H1 (cell line): ENCODE results near the gene ENTPD8. TPM values are rescaled to one million over a fixed set of nuclear protein-coding genes. Genes with fewer than 3 reads are reported as not detected.
A peak's percentile ranks its signal among the peaks of the same experiment; 100 is the strongest.

Experiments
- CTCF ChIA-PET: fragments of 300-600 bp; sonication (Branson Sonifier 250); formaldehyde crosslinking; loops from one replicate; lab custom pipeline; 2021; ENCODE audit not compliant: partially characterized antibody; lab: Charles Lee
- POLR2A ChIA-PET: fragments of 300-600 bp; sonication (Branson Sonifier 250); formaldehyde crosslinking; loops from one replicate; lab custom pipeline; 2021; ENCODE audit warnings: inconsistent platforms; ENCODE audit not compliant: partially characterized antibody; lab: Charles Lee
- DNase-seq, 2 experiments: peaks; one replicate each; pipeline versions ENCODE4 v3.0.0 to v3.0.0-alpha.2; 2010 to 2022; ENCODE audit warnings: low spot score in 2 of 2, low read depth in 1 of 2, mixed read lengths in 1 of 2
- FAIRE-seq: peaks from 2 replicates; lab custom pipeline; 2011; peaks lifted over from hg19 to GRCh38; lab: Jason Lieb, UNC
- H2AFZ ChIP-seq: 2 replicates; pipeline ENCODE4 v1.8.1; 2012; ENCODE audit warnings: low read length, inconsistent platforms
- H2AK5ac ChIP-seq: 2 replicates; pipeline ENCODE4 v1.6.1; 2013; ENCODE audit warnings: low read depth, low read length
- H2BK120ac ChIP-seq: replicated peaks from 2 replicates; pipeline ENCODE3; 2013; ENCODE audit warnings: low read depth, low read length, inconsistent platforms
- H2BK12ac ChIP-seq: 2 replicates; pipeline ENCODE4 v1.6.1; 2013; ENCODE audit warnings: low read depth, low read length
- H2BK15ac ChIP-seq: 2 replicates; pipeline ENCODE4 v1.6.1; 2013; ENCODE audit warnings: low read length
- H2BK20ac ChIP-seq: 2 replicates; pipeline ENCODE4 v1.6.1; 2013; ENCODE audit warnings: low read length
- H2BK5ac ChIP-seq: 2 replicates; pipeline ENCODE4 v1.6.1; 2013; ENCODE audit warnings: low read depth, low read length
- H3K14ac ChIP-seq: 2 replicates; pipeline ENCODE4 v1.6.1; 2013; ENCODE audit warnings: inconsistent platforms; ENCODE audit not compliant: insufficient read length
- H3K18ac ChIP-seq: 2 replicates; pipeline ENCODE4 v1.6.1; 2013; ENCODE audit warnings: low read length; ENCODE audit errors: extremely low read depth
- H3K23ac ChIP-seq: 2 replicates; pipeline ENCODE4 v1.6.1; 2013; ENCODE audit warnings: inconsistent platforms; ENCODE audit not compliant: insufficient read length
- H3K23me2 ChIP-seq: 2 replicates; pipeline ENCODE4 v1.6.1; 2013; ENCODE audit warnings: low read depth, low read length
- H3K27ac ChIP-seq: 2 replicates; pipeline ENCODE4 v1.6.1; 2011; ENCODE audit warnings: low read depth, low read length, inconsistent platforms
- H3K27me3 ChIP-seq, 4 experiments: replicated peaks in 1 of 4; 1 replicate in 1 of 4; 2 replicates in 3 of 4; pipeline versions ENCODE4 v1.6.1 to v1.8.1; 2011 to 2013; ENCODE audit warnings: low read length in 3 of 4, mild to moderate bottlenecking in 3 of 4, inconsistent platforms in 2 of 4, mixed read lengths in 2 of 4, moderate library complexity in 1 of 4; ENCODE audit not compliant: control insufficient read depth in 3 of 4, insufficient read depth in 3 of 4; ENCODE audit errors: extremely low read depth in 1 of 4
- H3K36me3 ChIP-seq, 4 experiments: 2 replicates each; pipeline versions ENCODE4 v1.6.1 to v1.8.1; 2011 to 2013; ENCODE audit warnings: mild to moderate bottlenecking in 4 of 4, low read length in 3 of 4, moderate library complexity in 2 of 4, control low read depth in 1 of 4, inconsistent platforms in 1 of 4; ENCODE audit not compliant: insufficient read depth in 4 of 4, control insufficient read depth in 2 of 4
- H3K4ac ChIP-seq: replicated peaks from 2 replicates; pipeline ENCODE3; 2013; ENCODE audit warnings: low read length, low read depth, mixed read lengths, inconsistent platforms; ENCODE audit not compliant: insufficient read length
- H3K4me1 ChIP-seq, 4 experiments: replicated peaks in 1 of 4; 1 replicate in 1 of 4; 2 replicates in 3 of 4; pipeline versions ENCODE4 v1.6.1 to v1.8.1; 2011 to 2013; ENCODE audit warnings: low read length in 3 of 4, inconsistent platforms in 2 of 4, mixed read lengths in 1 of 4; ENCODE audit not compliant: insufficient read depth in 4 of 4, control insufficient read depth in 3 of 4
- H3K4me2 ChIP-seq, 2 experiments: 2 replicates each; pipeline versions ENCODE4 v1.6.1 to v1.8.1; 2011 to 2013; ENCODE audit warnings: low read depth in 2 of 2, low read length in 2 of 2, control low read depth in 1 of 2, inconsistent platforms in 1 of 2, mild to moderate bottlenecking in 1 of 2; ENCODE audit not compliant: insufficient read depth in 1 of 2
- H3K4me3 ChIP-seq, 4 experiments: fragments of 200-600, 300-600 bp in 1 of 4; sonication (generic), shearing (Covaris generic), sonication (Bioruptor Twin) in 1 of 4; 2 replicates each; pipeline versions ENCODE4 v1.5.1 to v1.8.1; 2011 to 2016; ENCODE audit warnings: low read length in 4 of 4, low read depth in 3 of 4, control low read depth in 2 of 4, inconsistent platforms in 2 of 4, mild to moderate bottlenecking in 2 of 4, mixed read lengths in 1 of 4, moderate library complexity in 1 of 4; ENCODE audit not compliant: insufficient read depth in 2 of 4; ENCODE audit errors: extremely low read depth in 1 of 4
- H3K56ac ChIP-seq: replicated peaks from 2 replicates; pipeline ENCODE3; 2013; ENCODE audit warnings: low read depth, mild to moderate bottlenecking, mixed read lengths, low read length, inconsistent platforms; ENCODE audit not compliant: insufficient read length
- H3K79me1 ChIP-seq: 2 replicates; pipeline ENCODE4 v1.6.1; 2013; ENCODE audit warnings: low read depth, low read length, control low read depth
- H3K79me2 ChIP-seq, 2 experiments: 2 replicates each; pipeline versions ENCODE4 v1.6.1 to v1.8.1; 2012 to 2013; ENCODE audit warnings: low read length in 2 of 2, mild to moderate bottlenecking in 2 of 2, inconsistent platforms in 1 of 2; ENCODE audit not compliant: insufficient read depth in 2 of 2, control insufficient read depth in 1 of 2
- H3K9ac ChIP-seq, 4 experiments: replicated peaks in 1 of 4; 1 replicate in 1 of 4; 2 replicates in 3 of 4; pipeline versions ENCODE4 v1.6.1 to v1.8.1; 2011 to 2013; ENCODE audit warnings: low read depth in 3 of 4, low read length in 3 of 4, control low read depth in 2 of 4, mild to moderate bottlenecking in 2 of 4, moderate library complexity in 2 of 4, inconsistent platforms in 1 of 4; ENCODE audit errors: extremely low read depth in 1 of 4
- H3K9me3 ChIP-seq, 2 experiments: 2 replicates each; pipeline versions ENCODE4 v1.6.1 to v1.8.1; 2012 to 2013; ENCODE audit warnings: mild to moderate bottlenecking in 2 of 2, moderate library complexity in 2 of 2, control low read depth in 1 of 2, inconsistent platforms in 1 of 2, low read depth in 1 of 2, low read length in 1 of 2, mixed read lengths in 1 of 2; ENCODE audit not compliant: insufficient read depth in 2 of 2
- H4K20me1 ChIP-seq, 2 experiments: replicated peaks in 1 of 2; 2 replicates each; pipeline versions ENCODE3 to v1.8.1; 2011 to 2013; ENCODE audit warnings: inconsistent platforms in 2 of 2, low read length in 2 of 2, mild to moderate bottlenecking in 1 of 2; ENCODE audit not compliant: insufficient read depth in 2 of 2, control insufficient read depth in 1 of 2
- H4K5ac ChIP-seq: 2 replicates; pipeline ENCODE4 v1.6.1; 2013; ENCODE audit warnings: low read length, low read depth, mixed read lengths, inconsistent platforms; ENCODE audit not compliant: insufficient read length
- H4K8ac ChIP-seq: 2 replicates; pipeline ENCODE4 v1.8.0; 2013; ENCODE audit warnings: mild to moderate bottlenecking, moderate library complexity, low read length, inconsistent platforms; ENCODE audit not compliant: insufficient read depth; ENCODE audit errors: extremely low read depth
- H4K91ac ChIP-seq: replicated peaks from 2 replicates; pipeline ENCODE3; 2013; ENCODE audit warnings: low read length, mixed read lengths, inconsistent platforms; ENCODE audit not compliant: insufficient read length
- BACH1 ChIP-seq: IDR thresholded peaks from 2 replicates; pipeline ENCODE4 v1.6.1; 2012; ENCODE audit warnings: low read length, improper control_type of control experiment
- EGR1 ChIP-seq: IDR thresholded peaks from 2 replicates; pipeline ENCODE4 v1.6.1; 2011; ENCODE audit warnings: low read depth, low read length, borderline replicate concordance
- EP300 ChIP-seq, 2 experiments: IDR thresholded peaks; 1 replicate in 1 of 2; 2 replicates in 1 of 2; pipeline ENCODE4 v1.6.1; 2011 to 2012; ENCODE audit warnings: low read depth in 2 of 2, low read length in 2 of 2, mild to moderate bottlenecking in 2 of 2, borderline replicate concordance in 1 of 2, inconsistent platforms in 1 of 2, moderate library complexity in 1 of 2
- MAFK ChIP-seq: IDR thresholded peaks from 2 replicates; pipeline ENCODE4 v1.6.1; 2012; ENCODE audit warnings: low read depth, mild to moderate bottlenecking, improper control_type of control experiment, low read length
- POLR2AphosphoS5 ChIP-seq: IDR thresholded peaks from 2 replicates; pipeline ENCODE4 v1.6.1; 2011; ENCODE audit warnings: low read depth, low read length
- SUZ12 ChIP-seq: fragments of 200-600 bp; sonication (generic); IDR thresholded peaks from 2 replicates; pipeline ENCODE4 v1.6.1; 2012; ENCODE audit warnings: mild to moderate bottlenecking, inconsistent platforms, low read length, moderate library complexity, mixed read lengths
- WGBS, 2 experiments: shearing (Covaris generic) in 1 of 2; methylation state at CpG; one replicate each; pipeline versions ENCODE4 v1.1.6 to v1.1.7; 2013 to 2015; ENCODE audit warnings: low lambda C conversion rate in 2 of 2, mixed read lengths in 2 of 2, inconsistent platforms in 1 of 2, low coverage in 1 of 2, missing lambda C conversion rate in 1 of 2; ENCODE audit not compliant: insufficient replicate concordance in 2 of 2, insufficient coverage in 1 of 2, insufficient read length in 1 of 2; ENCODE audit errors: extremely low coverage in 1 of 2, missing lambda C conversion rate in 1 of 2; 5-methylcytosine and 5-hydroxymethylcytosine counted together
- polyA plus RNA-seq, 7 experiments: library from polyadenylated mRNA; depleted of rRNA in 3 of 7; stranded (reverse) in 5 of 7; unstranded in 2 of 7; fragments of >200 nt in 5 of 7; fragments of 200-250 nt in 2 of 7; gene quantifications; 1 replicate in 5 of 7; 2 replicates in 1 of 7; 4 replicates in 1 of 7; pipeline versions ENCODE4 v1.2.1 to v1.2.3, GENCODE V29; 2011 to 2013; ENCODE audit warnings: missing spikeins in 2 of 7, mixed read lengths in 2 of 7
- total RNA-seq: library from RNA; stranded (reverse); fragmentation: NEBNext Ultra II Directional; extraction: Animal tissue kit (Norgen Biotek cat#: 25700); gene quantifications from 2 replicates; pipeline ENCODE4 v1.2.1, GENCODE V29; 2021

Gene ENTPD8
- total and polyA plus RNA-seq, 2 of the 8 experiments (the other 6 are each of a cell fraction or from before 2014, with no cell fraction given): 0.48 to 0.51 TPM

DNA sequence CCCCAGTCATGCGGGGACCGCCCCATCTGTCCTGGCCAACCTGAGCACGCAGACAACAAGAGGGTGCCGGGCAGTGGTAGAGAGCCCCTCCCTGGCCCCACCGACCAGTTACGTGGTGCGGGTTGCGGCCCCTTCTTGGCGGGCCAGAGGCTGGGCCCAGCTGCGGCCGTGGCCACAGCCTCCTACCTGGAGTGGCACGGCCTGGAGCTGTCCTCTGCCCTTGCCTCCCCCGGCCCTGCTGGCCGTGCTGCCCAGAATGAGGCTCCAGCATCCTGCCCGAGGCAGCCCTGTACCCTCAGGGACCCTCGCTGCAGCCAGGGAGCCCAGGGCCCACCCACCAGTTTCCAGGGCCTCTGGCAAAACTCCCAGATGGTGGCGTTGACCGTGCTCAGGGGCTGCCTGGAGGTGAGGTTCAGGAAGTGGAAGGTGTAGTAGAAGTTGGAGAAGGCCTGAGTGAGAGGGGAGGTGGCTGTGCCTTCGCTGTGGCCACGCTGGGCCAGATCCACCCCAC is 5.7 kb downstream of the ENTPD8 start:
- Histone ChIP-seq H3K4ac (no peak overlapping the region), H2BK15ac (no peak overlapping the region), H3K23me2 (no peaks in the 10 kb centered on the region), H3K23ac (no peak overlapping the region), H2BK20ac (no peak overlapping the region), H3K9ac (no peak overlapping the region), H4K20me1 (no peaks in the 10 kb centered on the region), H3K79me2 (no peaks in the 10 kb centered on the region), H3K36me3 (no peaks in the 10 kb centered on the region), H4K5ac (no peak overlapping the region), H3K27ac (no peak overlapping the region), H4K91ac (no peak overlapping the region), H3K14ac (no peak overlapping the region), H3K4me1 (no peaks in the 10 kb centered on the region), H3K9me3 (no peaks in the 10 kb centered on the region), H2BK12ac (no peak overlapping the region), H3K79me1 (no peaks in the 10 kb centered on the region), H3K4me3 (no peak overlapping the region), H2AFZ (no peak overlapping the region), H3K18ac (no peak overlapping the region), H3K27me3 (no peaks in the 10 kb centered on the region), H3K4me2 (no peak overlapping the region), H4K8ac (peak overlapping the region; percentile 79), H3K56ac (no peak overlapping the region), H2BK120ac (no peak overlapping the region), H2BK5ac (no peak overlapping the region; the same call in 1 of the 2 replicates), H2AK5ac (no peak overlapping the region)
- no peak for FAIRE-seq
- DNase-seq: no peak
- 93% methylated on average over 19 of the region's 20 CpGs; no CpG with 5 or more reads in 1 of the 2 experiments for WGBS, 2 experiments
- ChIA-PET CTCF (interaction anchor here (1.5 kb wide), 1 partner anchor 13 kb away, joined by 7 read pairs; the partner anchor contains the start of genes EXD3 and NOXA1), POLR2A (interaction anchor here (0.9 to 1.8 kb wide), 2 partner anchors 12 to 195 kb away, joined by 3 to 8 read pairs; partner anchors contain the start of genes EXD3, NOXA1 and TUBB4B)
- TF ChIP-seq EGR1 (no peak), EP300 (IDR thresholded peaks at IDR 0.05; ENCODE audit: borderline replicate concordance in 1 of 2, low read depth in 2 of 2, low read length in 2 of 2) (no peak), MAFK (no peak), SUZ12 (no peak), BACH1 (no peak), POLR2AphosphoS5 (no peak)
